ENCODE data around the gene GPR162.

DNA sequence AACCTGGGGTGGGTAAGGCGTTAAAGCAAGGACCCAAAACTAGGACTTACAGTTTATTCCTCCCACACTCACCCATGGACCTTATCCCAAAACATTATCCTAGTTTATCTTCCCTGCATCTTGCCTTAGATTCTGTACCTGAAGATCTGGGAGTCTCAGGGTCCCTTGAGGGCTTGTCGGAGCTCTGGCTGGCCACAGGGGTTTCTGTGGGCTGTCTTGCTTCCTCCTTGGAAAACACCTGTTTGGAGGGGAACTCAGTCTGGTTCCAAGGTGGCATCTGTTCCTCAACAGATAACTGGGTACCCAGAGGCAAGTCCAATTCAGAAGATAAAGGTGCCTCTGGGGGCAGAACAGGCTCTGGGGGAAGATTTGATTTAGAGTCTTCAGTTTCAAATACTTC, 27.8 kb downstream of the GPR162 start:
- TF ChIP-seq, protein P1, sequence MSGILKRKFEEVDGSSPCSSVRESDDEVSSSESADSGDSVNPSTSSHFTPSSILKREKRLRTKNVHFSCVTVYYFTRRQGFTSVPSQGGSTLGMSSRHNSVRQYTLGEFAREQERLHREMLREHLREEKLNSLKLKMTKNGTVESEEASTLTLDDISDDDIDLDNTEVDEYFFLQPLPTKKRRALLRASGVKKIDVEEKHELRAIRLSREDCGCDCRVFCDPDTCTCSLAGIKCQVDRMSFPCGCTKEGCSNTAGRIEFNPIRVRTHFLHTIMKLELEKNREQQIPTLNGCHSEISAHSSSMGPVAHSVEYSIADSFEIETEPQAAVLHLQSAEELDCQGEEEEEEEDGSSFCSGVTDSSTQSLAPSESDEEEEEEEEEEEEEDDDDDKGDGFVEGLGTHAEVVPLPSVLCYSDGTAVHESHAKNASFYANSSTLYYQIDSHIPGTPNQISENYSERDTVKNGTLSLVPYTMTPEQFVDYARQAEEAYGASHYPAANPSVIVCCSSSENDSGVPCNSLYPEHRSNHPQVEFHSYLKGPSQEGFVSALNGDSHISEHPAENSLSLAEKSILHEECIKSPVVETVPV (CRISPR knock-in tag; IDR thresholded peaks at IDR 0.05) = no peak
- no peak for TF ChIP-seq ZC3H10 (CRISPR knock-in tag; IDR thresholded peaks at IDR 0.05)
